ENCODE results near the gene TSPAN11. TPM values are rescaled to one million over a fixed set of nuclear protein-coding genes. Genes with fewer than 3 reads are reported as not detected.
"Not testable (repeated sequence)": the region's sequence is repeated elsewhere in the genome, so short reads cannot be mapped to it uniquely, and the experiment has no call there.

Gene TSPAN11
- total and polyA plus RNA-seq, 5 donors from 2014 or later: not detected

DNA sequence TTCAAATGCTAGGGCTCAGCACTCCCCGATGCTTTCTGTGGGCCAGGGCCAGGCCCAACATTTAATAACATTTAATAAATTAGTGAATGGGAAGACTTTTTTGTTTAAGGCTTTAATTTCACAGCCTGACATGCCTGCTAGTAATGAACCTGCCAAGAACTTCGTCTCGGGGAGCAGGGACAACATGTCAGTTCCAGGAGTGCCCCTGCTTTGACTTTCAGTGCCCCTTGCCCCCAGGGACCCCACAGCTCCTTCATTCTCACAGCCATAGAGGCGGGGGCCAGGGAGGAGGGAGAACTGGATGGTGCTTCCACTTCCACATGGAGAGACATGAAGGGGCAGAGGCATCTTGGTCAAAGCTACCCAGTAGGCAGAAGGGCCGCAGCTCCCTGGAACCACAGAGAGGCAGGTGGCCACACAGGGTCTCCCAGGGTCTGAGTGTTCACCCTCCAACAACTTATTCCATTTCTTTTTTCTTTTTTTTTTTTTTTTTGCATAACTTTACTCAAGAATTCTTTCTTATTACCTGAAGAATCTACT is 81.2 kb downstream of the TSPAN11 start:
- Mint-ChIP-seq H3K9me3 (no peaks in the 10 kb centered on the region), H3K27ac (no peak overlapping the region), H3K4me3 (no peak overlapping the region), H3K36me3 (no peaks in the 10 kb centered on the region), H3K4me1 (no peaks in the 10 kb centered on the region), H3K27me3 (peaks cover 4% of the 10 kb centered on the region)
- Histone ChIP-seq H3K9me3 (ENCODE audit: control insufficient read depth in 2 of 2, low read length in 2 of 2) (no peaks in the 10 kb centered on the region), H3K27me3 (ENCODE audit: control insufficient read depth, insufficient read depth, low read length) (no peaks in the 10 kb centered on the region), H3K27ac (ENCODE audit: insufficient read depth, low read length, poor library complexity, severe bottlenecking) (no peak overlapping the region), H3K4me1 (ENCODE audit: control insufficient read depth, insufficient read depth, low read length, poor library complexity, severe bottlenecking) (no peaks in the 10 kb centered on the region), H3K36me3 (ENCODE audit: control insufficient read depth, insufficient read depth, low read length) (no peaks in the 10 kb centered on the region), H3K4me3 (ENCODE audit: low read depth, low read length) (no peak overlapping the region)
- DNase-seq (no peak), ATAC-seq (ENCODE audit: low read depth in 2 of 2) (no peak)

DNA sequence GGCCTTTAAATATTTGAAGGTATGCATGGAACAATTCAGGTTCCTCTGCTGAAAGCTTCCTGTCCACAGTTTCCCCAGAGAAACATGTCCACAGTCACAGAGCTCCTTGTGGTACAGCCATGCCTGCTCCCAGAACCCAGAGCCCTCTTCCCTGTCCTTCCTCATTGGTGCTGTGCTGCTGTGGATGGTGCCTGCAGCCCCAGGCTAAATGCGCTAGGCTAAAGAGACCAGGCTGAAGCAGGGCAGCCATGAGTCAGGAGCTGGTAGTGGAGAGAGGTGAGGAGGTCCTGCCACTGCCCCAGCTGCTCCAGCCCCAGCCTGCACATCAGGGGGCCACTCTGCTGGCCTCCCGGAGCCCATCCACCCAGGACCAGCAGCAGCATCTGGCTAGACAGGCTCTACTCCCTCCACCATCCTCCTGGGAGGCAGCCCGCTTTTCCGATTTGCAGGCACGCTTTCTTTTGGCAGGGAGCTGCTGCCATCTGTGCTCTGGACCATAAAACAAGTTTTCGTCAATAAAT is 81.8 kb downstream of the TSPAN11 start:
- no peaks in the 10 kb centered on the region for H3K9me3 ChIP-seq (ENCODE audit: control insufficient read depth in 2 of 2, low read length in 2 of 2)
- H3K4me1 ChIP-seq (ENCODE audit: control insufficient read depth, insufficient read depth, low read length, poor library complexity, severe bottlenecking): no peaks in the 10 kb centered on the region
- no peak for ATAC-seq (ENCODE audit: low read depth in 2 of 2)
- H3K9me3 Mint-ChIP-seq: no peaks in the 10 kb centered on the region
- no peak overlapping the region for H3K27ac Mint-ChIP-seq
- H3K4me3 Mint-ChIP-seq: peak overlapping the region in 1 of 4 donors; percentile 23
- H3K27me3 ChIP-seq (ENCODE audit: control insufficient read depth, insufficient read depth, low read length): no peaks in the 10 kb centered on the region
- H3K27me3 Mint-ChIP-seq: peaks cover 6% of the 10 kb centered on the region
- no peak overlapping the region for H3K4me3 ChIP-seq (ENCODE audit: low read depth, low read length)
- H3K4me1 Mint-ChIP-seq: no peaks in the 10 kb centered on the region
- no peaks in the 10 kb centered on the region for H3K36me3 Mint-ChIP-seq
- H3K27ac ChIP-seq (ENCODE audit: insufficient read depth, low read length, poor library complexity, severe bottlenecking): no peak overlapping the region
- no peak for DNase-seq
- H3K36me3 ChIP-seq (ENCODE audit: control insufficient read depth, insufficient read depth, low read length): no peaks in the 10 kb centered on the region

- ATAC-seq (ENCODE audit: low read depth in 2 of 2): no peak
- no peak overlapping the region for H3K4me3 ChIP-seq (ENCODE audit: low read depth, low read length)
- Mint-ChIP-seq H3K4me3 (no peak overlapping the region), H3K4me1 (no peaks in the 10 kb centered on the region), H3K27me3 (peaks cover 6% of the 10 kb centered on the region), H3K36me3 (no peaks in the 10 kb centered on the region), H3K27ac (no peak overlapping the region), H3K9me3 (no peaks in the 10 kb centered on the region)
- no peaks in the 10 kb centered on the region for H3K4me1 ChIP-seq (ENCODE audit: control insufficient read depth, insufficient read depth, low read length, poor library complexity, severe bottlenecking)
- no peaks in the 10 kb centered on the region for H3K36me3 ChIP-seq (ENCODE audit: control insufficient read depth, insufficient read depth, low read length)
- no peaks in the 10 kb centered on the region for H3K27me3 ChIP-seq (ENCODE audit: control insufficient read depth, insufficient read depth, low read length)
- no peaks in the 10 kb centered on the region for H3K9me3 ChIP-seq (ENCODE audit: control insufficient read depth in 2 of 2, low read length in 2 of 2)
- no peak for DNase-seq
- no peak overlapping the region for H3K27ac ChIP-seq (ENCODE audit: insufficient read depth, low read length, poor library complexity, severe bottlenecking)
Measured at GRCh38 chr12:31008961-31009840, 82.7 kb downstream of the TSPAN11 start.

- H3K27me3 Mint-ChIP-seq: peaks cover 6% of the 10 kb centered on the region
- Histone ChIP-seq H3K4me3 (ENCODE audit: low read depth, low read length) (no peak overlapping the region), H3K36me3 (ENCODE audit: control insufficient read depth, insufficient read depth, low read length) (no peaks in the 10 kb centered on the region), H3K27ac (ENCODE audit: insufficient read depth, low read length, poor library complexity, severe bottlenecking) (no peak overlapping the region), H3K4me1 (ENCODE audit: control insufficient read depth, insufficient read depth, low read length, poor library complexity, severe bottlenecking) (no peaks in the 10 kb centered on the region), H3K9me3 (ENCODE audit: control insufficient read depth in 2 of 2, low read length in 2 of 2) (no peaks in the 10 kb centered on the region), H3K27me3 (ENCODE audit: control insufficient read depth, insufficient read depth, low read length) (no peaks in the 10 kb centered on the region)
- no peak overlapping the region for H3K4me3 Mint-ChIP-seq
- H3K36me3 Mint-ChIP-seq: no peaks in the 10 kb centered on the region
- no peak overlapping the region for H3K27ac Mint-ChIP-seq
- H3K9me3 Mint-ChIP-seq: no peaks in the 10 kb centered on the region
- no peak for DNase-seq
- ATAC-seq (ENCODE audit: low read depth in 2 of 2): no peak
- no peaks in the 10 kb centered on the region for H3K4me1 Mint-ChIP-seq
Measured at GRCh38 chr12:31009976-31010375, 83.4 kb downstream of the TSPAN11 start.

DNA sequence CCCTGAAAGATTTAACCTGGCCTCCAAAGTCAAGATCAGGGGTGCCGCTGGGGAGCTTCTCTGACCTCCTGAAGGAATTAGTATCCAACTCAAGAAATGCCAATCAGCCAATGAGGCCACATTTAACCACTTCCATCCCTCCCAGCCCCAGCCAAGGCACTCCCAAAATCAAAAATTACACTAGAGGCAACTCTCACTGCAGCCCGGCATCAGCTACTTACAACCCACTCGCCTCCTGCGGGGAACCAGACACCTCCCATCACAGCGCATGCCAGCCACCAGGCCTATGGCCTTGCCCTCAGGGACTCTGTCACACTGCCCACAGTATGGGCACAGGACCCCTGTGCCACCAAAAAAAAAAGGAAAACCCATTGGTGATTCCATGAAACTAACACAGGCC is 84.8 kb downstream of the TSPAN11 start:
- no peak overlapping the region for H3K4me3 ChIP-seq (ENCODE audit: low read depth, low read length)
- H3K36me3 Mint-ChIP-seq: no peaks in the 10 kb centered on the region
- no peaks in the 10 kb centered on the region for H3K4me1 Mint-ChIP-seq
- DNase-seq (no peak), ATAC-seq (ENCODE audit: low read depth in 2 of 2) (no peak)
- H3K4me3 Mint-ChIP-seq: no peak overlapping the region
- no peaks in the 10 kb centered on the region for H3K4me1 ChIP-seq (ENCODE audit: control insufficient read depth, insufficient read depth, low read length, poor library complexity, severe bottlenecking)
- H3K27me3 ChIP-seq (ENCODE audit: control insufficient read depth, insufficient read depth, low read length): no peaks in the 10 kb centered on the region
- H3K9me3 ChIP-seq (ENCODE audit: control insufficient read depth in 2 of 2, low read length in 2 of 2): no peaks in the 10 kb centered on the region
- H3K27ac ChIP-seq (ENCODE audit: insufficient read depth, low read length, poor library complexity, severe bottlenecking): no peak overlapping the region
- no peak overlapping the region for H3K27ac Mint-ChIP-seq
- H3K9me3 Mint-ChIP-seq: no peaks in the 10 kb centered on the region
- H3K27me3 Mint-ChIP-seq: peaks cover 6% of the 10 kb centered on the region
- no peaks in the 10 kb centered on the region for H3K36me3 ChIP-seq (ENCODE audit: control insufficient read depth, insufficient read depth, low read length)

DNA sequence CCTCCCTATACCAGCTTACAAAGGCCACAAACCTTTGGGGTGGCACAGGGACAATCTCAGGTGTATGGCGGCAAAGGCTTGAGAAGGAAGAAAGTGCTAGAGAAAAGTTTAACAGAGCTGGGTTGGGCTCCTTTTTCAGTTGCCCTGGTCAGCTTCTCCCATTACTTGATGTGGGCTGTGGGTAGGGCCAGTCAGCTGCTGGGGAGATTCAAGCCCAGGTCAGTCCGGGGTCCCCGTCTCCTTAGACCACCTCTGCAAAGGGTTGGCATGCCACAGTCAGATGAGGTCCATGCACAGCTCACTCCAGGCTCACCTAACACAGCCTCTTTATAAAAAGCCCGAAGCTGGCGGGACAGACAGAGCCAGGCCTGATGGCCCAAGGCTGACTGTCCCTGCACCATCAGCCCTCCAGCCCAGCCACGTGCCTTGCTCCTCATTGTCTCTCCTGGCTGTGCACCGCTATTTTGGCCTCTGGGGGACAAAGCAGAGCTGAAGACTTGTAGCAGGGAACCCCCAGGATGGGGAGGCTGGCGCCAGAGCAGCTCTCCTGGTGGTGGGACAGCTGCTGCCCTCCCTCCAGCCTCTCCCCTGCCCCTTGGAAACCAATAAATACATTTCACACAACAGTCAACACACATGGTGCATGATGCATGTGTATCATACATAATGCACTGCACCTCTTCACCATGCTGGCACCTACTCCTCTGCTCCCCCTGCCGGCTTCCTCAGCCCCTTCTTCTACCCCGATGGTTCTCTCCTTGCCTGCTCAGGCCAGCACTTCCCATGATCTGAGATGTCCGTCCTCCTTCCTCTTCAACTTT is 85.4 kb downstream of the TSPAN11 start:
- H3K27ac Mint-ChIP-seq: no peak overlapping the region
- ATAC-seq (ENCODE audit: low read depth in 2 of 2): no peak
- H3K4me1 Mint-ChIP-seq: no peaks in the 10 kb centered on the region
- DNase-seq: no peak
- Histone ChIP-seq H3K4me1 (ENCODE audit: control insufficient read depth, insufficient read depth, low read length, poor library complexity, severe bottlenecking) (no peaks in the 10 kb centered on the region), H3K4me3 (ENCODE audit: low read depth, low read length) (no peak overlapping the region), H3K9me3 (ENCODE audit: control insufficient read depth in 2 of 2, low read length in 2 of 2) (no peaks in the 10 kb centered on the region), H3K27ac (ENCODE audit: insufficient read depth, low read length, poor library complexity, severe bottlenecking) (no peak overlapping the region), H3K27me3 (ENCODE audit: control insufficient read depth, insufficient read depth, low read length) (no peaks in the 10 kb centered on the region), H3K36me3 (ENCODE audit: control insufficient read depth, insufficient read depth, low read length) (no peaks in the 10 kb centered on the region)
- H3K9me3 Mint-ChIP-seq: peaks cover 0 to 1% (median 0%) of the 10 kb centered on the region in 7 donors
- no peak overlapping the region for H3K4me3 Mint-ChIP-seq
- H3K36me3 Mint-ChIP-seq: no peaks in the 10 kb centered on the region
- H3K27me3 Mint-ChIP-seq: peaks cover 6% of the 10 kb centered on the region

DNA sequence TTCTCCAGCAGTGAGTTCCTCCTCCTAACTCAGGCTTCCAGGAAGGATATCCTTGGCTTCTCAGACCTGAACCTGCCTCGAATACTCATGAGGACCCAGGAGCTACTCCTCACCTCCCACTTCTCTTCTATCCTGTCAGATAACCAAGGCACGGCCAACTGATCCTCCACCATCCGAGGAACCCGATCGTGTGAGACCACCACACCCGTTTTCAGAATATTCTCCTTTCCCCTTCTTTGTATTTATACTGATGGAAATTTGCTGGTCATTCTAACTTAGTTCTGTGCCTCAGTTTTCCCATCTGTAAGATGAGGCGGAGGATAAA is 86.0 kb downstream of the TSPAN11 start:
- not testable (repeated sequence) for H3K9me3 ChIP-seq (ENCODE audit: control insufficient read depth in 2 of 2, low read length in 2 of 2); H3K27me3 Mint-ChIP-seq; H3K36me3 Mint-ChIP-seq; H3K27ac ChIP-seq (ENCODE audit: insufficient read depth, low read length, poor library complexity, severe bottlenecking); H3K4me1 ChIP-seq (ENCODE audit: control insufficient read depth, insufficient read depth, low read length, poor library complexity, severe bottlenecking); H3K4me1 Mint-ChIP-seq; H3K9me3 Mint-ChIP-seq; H3K27me3 ChIP-seq (ENCODE audit: control insufficient read depth, insufficient read depth, low read length); H3K27ac Mint-ChIP-seq; H3K36me3 ChIP-seq (ENCODE audit: control insufficient read depth, insufficient read depth, low read length); ATAC-seq (ENCODE audit: low read depth in 2 of 2); DNase-seq; H3K4me3 ChIP-seq (ENCODE audit: low read depth, low read length); H3K4me3 Mint-ChIP-seq
